C1 segment of cervical spinal cord (tissue), 14 donors: ENCODE measurements around the gene PSG6.
"Not testable (repeated sequence)": the region's sequence is repeated elsewhere in the genome, so short reads cannot be mapped to it uniquely, and the experiment has no call there.

Experiments used
- DNase-seq, 14 donors: peaks; one replicate each; lab custom pipeline; 2025; lab: John Stamatoyannopoulos, UW

Gene PSG6

DNA sequence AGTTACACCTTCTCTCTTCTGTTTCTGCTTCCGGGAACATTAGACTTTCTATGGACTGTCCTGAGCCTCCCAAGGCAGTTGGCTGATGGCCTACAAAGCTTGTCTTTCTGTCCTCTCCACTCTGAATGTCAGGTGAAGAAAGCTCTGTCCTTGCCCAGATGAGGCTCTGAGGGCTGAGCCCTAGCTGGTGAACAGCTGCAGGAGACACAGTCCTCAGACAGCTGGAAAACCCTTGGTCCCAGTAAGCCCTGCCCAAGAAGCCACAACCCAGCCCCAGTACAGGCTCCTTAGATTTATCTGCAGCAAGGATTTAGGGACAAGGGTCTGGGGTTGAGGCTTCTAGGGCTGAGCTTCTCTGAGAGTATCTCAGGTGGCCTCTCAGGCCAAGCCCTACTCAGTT is 64.5 kb downstream of the PSG6 start:
- not testable (repeated sequence) for DNase-seq

DNA sequence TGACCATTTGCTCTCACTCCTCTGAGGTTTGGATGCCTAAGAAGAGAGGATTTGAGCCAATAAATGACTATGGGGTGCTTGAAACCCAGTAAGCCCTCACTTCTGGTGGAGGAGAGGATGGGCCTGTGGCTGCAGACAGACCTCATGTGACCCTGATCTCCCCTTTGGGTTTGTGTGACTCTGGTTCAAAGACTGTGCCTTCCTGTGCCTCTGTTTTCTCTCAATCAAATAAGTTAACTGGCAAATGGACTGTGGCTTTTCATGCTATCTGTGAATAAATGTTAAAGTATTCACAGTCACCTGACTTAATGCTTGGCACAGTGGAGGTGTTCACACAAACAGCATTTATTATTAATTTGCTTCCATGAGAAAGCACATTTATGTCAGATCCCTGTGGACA is 64.9 kb downstream of the PSG6 start:
- DNase-seq = not testable (repeated sequence)
